RPMI8226 (cell line): Measurements from ENCODE around the gene OR6Q1.

ENCODE experiments used
- DNase-seq: peaks from one replicate; pipeline ENCODE4 v3.0.0-alpha.2; 2015

OR6Q1 gene

GRCh38 chr11:58058276-58059006 lies 27.7 kb downstream of the OR6Q1 start:
- DNase-seq: peak; percentile 16

GRCh38 chr11:58059007-58059350 lies 28.2 kb downstream of the OR6Q1 start:
- DNase-seq: no peak

GRCh38 chr11:58060535-58060934 lies 29.8 kb downstream of the OR6Q1 start:
- no peak for DNase-seq

GRCh38 chr11:58060939-58061672 lies 30.4 kb downstream of the OR6Q1 start:
- no peak for DNase-seq

- no peak for DNase-seq
Observed at GRCh38 chr11:58061813-58062212, 31.1 kb downstream of the OR6Q1 start.

- no peak for DNase-seq
Observed at GRCh38 chr11:58067685-58068084, 36.9 kb downstream of the OR6Q1 start.

GRCh38 chr11:58068655-58069054 lies 37.9 kb downstream of the OR6Q1 start:
- DNase-seq: no peak

GRCh38 chr11:58070585-58070984 lies 39.8 kb downstream of the OR6Q1 start:
- no peak for DNase-seq

GRCh38 chr11:58075781-58076180 lies 45.0 kb downstream of the OR6Q1 start:
- no peak for DNase-seq
